Urinary bladder (tissue), 4 donors: ENCODE results near the gene CHTF18. TPM values are rescaled to one million over a fixed set of nuclear protein-coding genes. Genes with fewer than 3 reads are reported as not detected.
"Not testable (repeated sequence)": the region's sequence is repeated elsewhere in the genome, so short reads cannot be mapped to it uniquely, and the experiment has no call there.

Experiments used
- DNase-seq: peaks from one replicate; pipeline ENCODE4 v3.0.0-alpha.2; 2015; ENCODE audit errors: extremely low spot score
- H3K27ac ChIP-seq: one replicate; pipeline ENCODE4 v1.5.1; 2013; ENCODE audit warnings: low read depth, mild to moderate bottlenecking, moderate library complexity
- H3K36me3 ChIP-seq: one replicate; pipeline ENCODE4 v1.6.1; 2013; ENCODE audit warnings: mild to moderate bottlenecking, moderate library complexity; ENCODE audit not compliant: insufficient read depth
- H3K4me1 ChIP-seq: one replicate; pipeline ENCODE4 v1.6.1; 2013; ENCODE audit warnings: mild to moderate bottlenecking, moderate library complexity; ENCODE audit not compliant: insufficient read depth
- H3K4me3 ChIP-seq: one replicate; pipeline ENCODE4 v1.5.1; 2013; ENCODE audit warnings: low read depth, low read length
- WGBS: extraction: QIAGEN DNeasy Blood & Tissue Kit; methylation state at CpG from one replicate; pipeline ENCODE4 v1.1.7; 2013; 5-methylcytosine and 5-hydroxymethylcytosine counted together
- polyA plus RNA-seq: library from polyadenylated mRNA; stranded (reverse); fragments of 200-250 nt; gene quantifications from one replicate; pipeline ENCODE4 v1.2.3, GENCODE V29; 2013
- total RNA-seq: library from RNA; depleted of rRNA; stranded (reverse); fragments of >200 nt; gene quantifications from one replicate; pipeline ENCODE4 v1.2.3, GENCODE V29; 2014
- donor health status: healthy with polysubstance abuse.
- donor health status: healthy.

Gene CHTF18
- total and polyA plus RNA-seq, 2 donors, result 8.6 to 16.7 TPM

DNA sequence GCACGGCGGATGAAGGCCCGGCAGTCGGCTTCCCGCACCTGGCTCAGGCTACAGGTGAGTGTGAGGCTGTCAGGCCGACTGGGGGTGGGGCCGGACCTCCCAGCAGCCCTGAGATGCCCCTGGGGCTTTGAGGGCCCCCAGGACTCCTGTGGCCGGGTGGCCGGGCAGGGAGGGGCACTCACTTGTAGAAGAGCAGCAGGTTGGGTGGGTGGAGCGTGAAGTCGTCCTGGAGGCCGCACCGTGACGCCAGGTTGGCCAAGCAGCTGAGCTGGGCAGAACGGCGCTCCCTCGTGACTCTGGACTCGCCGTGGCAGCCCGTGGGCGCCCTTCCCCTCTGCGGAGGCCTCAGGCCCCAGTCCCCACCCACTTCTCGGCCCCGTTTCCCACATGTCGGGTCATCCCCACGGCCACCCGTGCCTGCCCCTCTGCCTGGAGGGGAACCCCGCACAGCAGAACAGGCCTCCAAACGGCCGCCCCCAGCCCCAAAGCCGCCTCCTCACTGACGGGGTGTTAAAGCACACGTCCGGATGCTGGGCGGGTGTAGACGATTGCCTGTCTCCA is 13.1 kb upstream of the CHTF18 start:
- Histone ChIP-seq H3K27ac (no peak overlapping the region), H3K4me3 (no peak overlapping the region), H3K36me3 (no peaks in the 10 kb centered on the region), H3K4me1 (no peaks in the 10 kb centered on the region)
- WGBS, result 71% methylated on average over 36 of the region's 36 CpGs
- DNase-seq, result no peak

DNA sequence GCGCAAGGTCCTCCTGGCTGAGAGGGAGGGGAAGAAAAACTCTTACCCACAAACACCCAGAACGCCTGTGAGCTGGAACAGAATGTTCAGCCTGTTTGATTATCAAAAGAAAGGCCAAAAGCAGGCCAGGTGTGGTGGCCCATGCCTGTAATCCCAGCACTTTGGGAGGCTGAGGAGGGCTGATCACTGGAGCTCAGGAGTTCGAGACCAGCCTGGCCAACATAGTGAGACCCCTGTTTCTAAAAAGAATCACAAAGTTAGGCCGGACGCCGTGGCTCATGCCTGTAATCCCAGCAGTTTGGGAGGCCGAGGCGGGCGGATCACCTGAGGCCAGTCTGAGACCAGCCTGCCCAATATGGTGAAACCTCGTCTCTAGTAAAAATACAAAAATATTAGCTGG is 12.1 kb upstream of the CHTF18 start:
- DNase-seq, H3K36me3 ChIP-seq, H3K27ac ChIP-seq, H3K4me3 ChIP-seq, H3K4me1 ChIP-seq: not testable (repeated sequence)
- 88% methylated on average over 10 of the region's 10 CpGs for WGBS

DNA sequence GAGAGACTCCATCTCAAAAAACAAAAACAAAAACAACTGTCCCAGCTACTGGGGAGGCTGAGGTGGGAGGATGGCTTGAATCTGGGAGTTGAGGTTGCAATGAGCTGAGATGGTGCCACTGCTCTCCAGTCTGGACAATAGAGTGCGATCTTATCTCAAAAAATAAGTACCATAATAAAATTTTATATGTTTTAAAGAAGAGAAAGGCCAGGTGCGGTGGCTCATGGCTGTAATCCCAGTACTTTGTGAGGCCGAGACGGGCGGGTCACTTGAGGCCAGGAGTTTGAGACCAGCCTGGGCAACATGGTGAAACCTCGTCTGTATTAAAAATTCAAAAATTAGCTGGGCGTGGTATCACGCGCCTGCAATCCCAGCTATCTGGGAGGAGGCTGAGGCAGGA is 11.6 kb upstream of the CHTF18 start:
- H3K4me3 ChIP-seq, result no peak overlapping the region
- no peaks in the 10 kb centered on the region for H3K36me3 ChIP-seq
- no peak for DNase-seq
- H3K27ac ChIP-seq, result no peak overlapping the region
- WGBS, result 80% methylated on average over 9 of the region's 9 CpGs
- no peaks in the 10 kb centered on the region for H3K4me1 ChIP-seq

DNA sequence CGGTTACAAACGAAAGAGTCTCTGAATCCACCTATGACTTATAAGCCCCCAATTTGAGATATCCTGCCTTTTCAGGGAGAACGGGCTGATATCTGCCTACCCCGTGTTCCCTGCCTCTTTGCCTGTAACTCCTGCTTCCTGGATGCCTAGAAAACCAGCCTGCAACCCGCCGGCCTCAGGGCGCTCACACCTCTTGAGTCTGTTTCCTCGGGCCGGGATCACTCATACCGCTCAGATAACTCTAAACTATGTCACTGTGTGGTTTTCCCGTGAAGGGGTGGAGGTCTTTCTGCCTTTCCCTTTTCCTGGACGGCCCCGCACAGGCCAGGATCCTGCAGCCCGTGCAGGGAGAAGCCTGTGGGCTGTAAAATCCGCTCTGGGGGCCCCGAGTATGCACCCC is 10.6 kb upstream of the CHTF18 start:
- Histone ChIP-seq H3K4me3 (no peak overlapping the region), H3K27ac (no peak overlapping the region), H3K4me1 (no peaks in the 10 kb centered on the region), H3K36me3 (no peaks in the 10 kb centered on the region)
- DNase-seq, result no peak
- WGBS, result 26% methylated on average over 16 of the region's 16 CpGs

DNA sequence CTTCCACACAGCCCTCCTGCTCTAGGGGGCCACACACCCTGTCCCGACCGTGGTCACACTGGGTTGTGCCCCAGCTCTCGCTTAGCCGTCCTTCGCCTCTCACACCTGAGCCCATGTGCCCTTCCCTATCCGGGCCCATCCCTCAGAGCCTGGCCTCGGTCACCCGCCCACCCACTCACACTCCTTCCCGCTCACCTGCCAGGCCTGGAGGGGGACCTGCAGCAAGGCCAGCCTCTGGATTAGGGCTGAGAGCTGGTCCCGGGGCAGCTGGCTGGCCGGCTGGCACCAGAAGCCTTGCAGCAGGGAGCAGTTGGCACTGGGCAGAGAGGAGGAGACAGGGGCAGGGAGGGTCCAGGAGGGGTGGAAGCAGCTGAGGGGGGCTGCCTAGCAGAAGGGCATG is 10.0 kb upstream of the CHTF18 start:
- 76% methylated on average over 11 of the region's 11 CpGs for WGBS
- Histone ChIP-seq H3K36me3 (no peaks in the 10 kb centered on the region), H3K4me3 (no peak overlapping the region), H3K27ac (no peak overlapping the region), H3K4me1 (no peaks in the 10 kb centered on the region)
- DNase-seq, result no peak

DNA sequence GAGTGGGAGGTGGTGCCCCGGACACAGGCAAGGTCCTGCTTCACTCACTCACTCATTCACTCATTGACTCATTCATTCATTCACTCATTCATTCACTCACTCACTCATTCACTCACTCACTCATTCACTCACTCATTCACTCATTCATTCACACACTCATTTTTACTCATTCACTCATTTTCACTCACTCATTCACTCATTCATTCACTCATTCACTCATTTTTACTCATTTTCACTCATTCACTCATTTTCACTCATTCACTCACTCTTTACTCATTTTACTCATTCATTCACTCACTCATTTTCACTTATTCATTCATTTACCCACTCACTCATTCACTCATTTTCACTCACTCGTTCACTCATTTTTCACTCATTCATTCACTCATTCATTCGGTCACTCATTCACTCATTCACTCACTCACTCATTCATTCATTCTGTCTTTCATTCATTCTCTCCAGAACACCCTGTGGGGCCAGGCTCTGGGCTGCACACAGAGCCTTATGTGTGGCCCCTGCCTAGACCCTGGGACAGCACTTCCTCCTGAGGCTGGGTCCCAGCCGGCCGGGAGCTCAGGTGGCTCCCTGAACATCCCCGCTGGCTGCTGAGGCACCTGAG is 9.4 kb upstream of the CHTF18 start:
- 85% methylated on average over 6 of the region's 6 CpGs for WGBS

DNA sequence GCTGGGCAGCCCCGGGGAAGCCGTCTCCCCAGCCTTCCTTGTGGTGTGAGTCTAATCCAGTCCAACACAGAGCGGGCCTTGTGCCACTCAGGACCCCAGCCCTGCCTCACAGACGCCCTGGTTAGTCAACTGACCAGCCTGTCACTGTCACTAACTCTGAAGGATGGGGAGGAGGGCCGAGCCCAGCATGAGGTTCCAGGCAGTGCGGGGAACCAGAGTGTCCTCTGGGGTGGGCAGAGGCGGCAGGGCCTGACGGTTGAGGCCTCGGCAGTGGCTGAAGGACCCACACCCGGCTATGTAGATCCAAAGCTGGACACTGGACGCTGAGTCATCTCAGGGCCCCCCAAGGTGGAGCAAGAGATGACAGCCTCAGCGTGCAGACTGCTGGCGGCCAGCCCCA is 8.9 kb upstream of the CHTF18 start:
- 70% methylated on average over 13 of the region's 13 CpGs for WGBS
- Histone ChIP-seq H3K4me1 (no peaks in the 10 kb centered on the region), H3K27ac (no peak overlapping the region), H3K36me3 (no peaks in the 10 kb centered on the region), H3K4me3 (no peak overlapping the region)
- no peak for DNase-seq

More for the DNA sequence above, 9.4 kb upstream of the CHTF18 start:
- Histone ChIP-seq H3K36me3 (no peaks in the 10 kb centered on the region), H3K27ac (no peak overlapping the region), H3K4me3 (no peak overlapping the region), H3K4me1 (no peaks in the 10 kb centered on the region)
- no peak for DNase-seq

DNA sequence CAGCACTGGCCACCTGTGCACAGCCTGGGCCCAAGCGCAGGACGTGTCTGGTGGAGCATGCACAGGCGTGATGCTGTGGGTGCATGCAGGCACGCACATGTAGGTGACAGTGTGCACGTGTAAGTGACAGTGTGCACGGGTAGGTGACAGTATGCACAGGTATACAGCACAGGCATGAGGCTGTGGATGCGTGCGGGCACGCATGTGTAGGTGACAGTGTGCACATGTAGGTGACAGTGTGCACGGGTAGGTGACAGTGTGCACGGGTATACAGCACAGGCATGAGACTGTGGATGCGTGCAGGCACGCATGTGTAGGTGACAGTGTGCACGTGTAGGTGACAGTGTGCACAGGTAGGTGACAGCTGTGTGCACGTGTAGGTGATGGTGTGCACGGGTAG is 8.1 kb upstream of the CHTF18 start:
- no peaks in the 10 kb centered on the region for H3K36me3 ChIP-seq
- H3K4me1 ChIP-seq, result no peaks in the 10 kb centered on the region
- H3K27ac ChIP-seq, result no peak overlapping the region
- H3K4me3 ChIP-seq, result no peak overlapping the region
- WGBS, result 89% methylated on average over 16 of the region's 16 CpGs
- DNase-seq, result no peak

DNA sequence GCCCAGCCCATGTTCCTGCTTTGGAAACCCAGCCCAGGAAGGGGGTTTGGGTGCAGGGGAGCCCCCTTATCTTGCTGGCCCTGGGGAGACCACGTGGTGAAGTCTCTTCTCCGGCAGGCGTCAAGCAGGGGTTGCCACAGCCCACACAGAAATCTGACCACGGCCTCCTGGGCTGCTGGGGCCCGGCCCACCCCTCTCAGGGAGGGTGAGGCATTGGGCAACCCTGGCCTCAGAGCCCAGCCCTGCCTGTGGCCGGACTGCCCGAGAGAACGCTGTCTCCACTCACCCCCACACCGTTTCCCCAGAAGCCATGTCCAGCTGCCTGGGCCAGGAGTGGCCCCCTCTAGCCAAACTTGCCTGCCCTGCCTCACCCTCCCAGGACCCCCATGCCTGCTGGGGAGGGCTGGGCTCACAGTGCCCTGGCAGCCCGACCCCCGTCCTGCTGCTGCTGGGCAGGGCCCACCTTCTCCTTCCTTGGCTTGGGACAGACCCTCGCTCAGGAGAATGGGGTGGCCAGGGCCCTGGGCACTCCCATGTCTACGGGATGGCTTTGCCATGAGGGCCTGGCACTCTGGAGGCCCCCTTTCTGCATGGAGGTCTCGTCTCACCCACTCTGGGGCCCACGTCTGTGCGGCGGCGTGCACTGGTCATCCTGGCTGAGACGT is 6.9 kb upstream of the CHTF18 start:
- Histone ChIP-seq H3K4me1 (no peaks in the 10 kb centered on the region), H3K36me3 (no peaks in the 10 kb centered on the region), H3K27ac (no peak overlapping the region), H3K4me3 (no peak overlapping the region)
- DNase-seq, result no peak
- 69% methylated on average over 19 of the region's 19 CpGs for WGBS

DNA sequence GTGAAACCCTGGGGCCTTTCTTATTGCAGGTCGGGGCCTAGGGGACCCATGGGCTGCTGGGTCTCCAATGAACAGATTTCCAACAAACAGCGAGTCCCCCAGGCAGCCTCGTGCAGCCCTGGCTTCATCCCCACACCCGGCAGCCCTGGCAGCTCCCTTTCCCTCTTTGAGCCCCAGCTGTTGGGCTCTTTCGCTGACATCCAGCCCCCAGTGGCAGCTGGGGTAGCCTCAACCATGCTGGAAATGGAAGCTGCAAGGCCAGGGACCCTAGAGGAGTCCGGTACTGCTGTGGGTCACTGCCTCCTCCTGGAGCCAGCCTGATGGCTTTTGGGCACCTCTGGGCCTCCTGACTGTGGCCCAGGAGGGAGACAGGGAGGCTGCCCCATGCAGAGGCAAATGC is 6.2 kb upstream of the CHTF18 start:
- Histone ChIP-seq H3K4me3 (no peak overlapping the region), H3K27ac (no peak overlapping the region), H3K36me3 (no peaks in the 10 kb centered on the region), H3K4me1 (no peaks in the 10 kb centered on the region)
- WGBS, result 50% methylated on average over 6 of the region's 6 CpGs
- no peak for DNase-seq

DNA sequence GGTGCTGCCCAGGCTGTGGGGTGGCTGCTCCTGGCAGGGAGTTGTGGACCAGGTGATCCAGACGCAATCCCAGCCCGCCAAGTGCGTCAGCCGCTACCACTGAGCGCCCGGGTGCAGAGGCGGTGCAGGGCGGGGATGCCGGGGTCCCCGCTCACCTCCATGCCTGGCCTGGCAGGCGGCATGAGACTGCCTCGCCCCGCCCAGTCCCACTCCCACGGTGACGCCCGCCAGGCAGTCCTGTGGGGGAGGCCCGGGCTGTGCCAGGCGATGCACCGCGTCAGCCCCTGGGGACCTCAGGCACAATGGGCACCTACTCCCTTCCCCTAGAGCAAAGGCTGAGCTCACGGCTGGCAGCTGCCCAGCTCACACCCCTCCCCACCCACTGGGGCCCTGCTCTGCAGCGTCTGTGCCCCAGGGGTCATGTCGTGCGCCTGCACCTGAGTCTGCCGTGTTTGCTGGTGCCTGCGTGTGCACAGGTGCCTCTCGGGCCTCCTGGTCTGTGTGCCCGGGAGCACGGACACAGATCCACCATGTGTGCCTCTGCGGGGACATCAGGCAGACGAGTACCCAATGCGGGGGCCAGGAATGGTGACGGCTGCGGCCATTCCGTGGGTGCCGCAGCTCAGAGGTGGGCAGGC is 5.5 kb upstream of the CHTF18 start:
- Histone ChIP-seq H3K36me3 (no peaks in the 10 kb centered on the region), H3K4me3 (no peak overlapping the region), H3K4me1 (no peaks in the 10 kb centered on the region), H3K27ac (no peak overlapping the region)
- DNase-seq, result no peak
- 72% methylated on average over 36 of the region's 36 CpGs for WGBS

DNA sequence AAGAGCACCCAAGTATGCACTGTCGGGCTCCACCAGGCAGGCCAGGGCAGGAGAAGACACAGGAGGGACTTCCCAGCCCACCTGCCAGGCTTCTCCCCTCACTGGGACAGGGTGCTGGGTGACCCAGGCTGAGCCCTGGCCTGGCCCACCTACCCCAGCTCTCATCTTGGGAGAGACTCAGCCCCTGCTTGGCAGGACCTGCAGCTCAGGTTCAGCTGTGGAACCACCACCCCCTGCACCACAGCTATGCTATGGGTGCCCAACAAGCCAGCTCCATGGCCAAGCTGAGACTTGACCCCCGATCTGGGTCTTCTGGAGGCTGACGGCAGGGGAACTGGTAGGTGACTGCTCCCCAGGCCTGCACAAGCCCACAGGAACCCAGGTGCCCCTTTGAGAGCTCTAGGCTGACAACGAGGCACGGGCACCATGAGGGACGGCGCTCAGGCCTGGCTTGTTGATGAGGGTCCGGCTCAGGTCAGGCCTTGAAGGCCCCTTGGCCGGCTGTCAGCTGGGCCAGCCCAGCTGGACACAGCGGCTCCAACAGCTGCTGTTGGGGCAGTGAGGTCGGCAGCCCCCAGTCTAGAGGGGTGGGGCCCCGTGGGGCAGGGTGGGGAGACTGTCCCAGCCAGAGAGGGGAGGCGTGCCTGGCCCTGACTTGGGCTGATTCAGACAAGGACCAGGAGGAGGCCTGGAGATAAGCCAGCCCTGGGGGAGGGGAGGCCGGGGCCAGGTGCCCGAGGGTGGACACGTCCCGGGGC is 4.8 kb upstream of the CHTF18 start:
- Histone ChIP-seq H3K36me3 (no peaks in the 10 kb centered on the region), H3K4me3 (no peak overlapping the region), H3K27ac (no peak overlapping the region), H3K4me1 (no peaks in the 10 kb centered on the region)
- WGBS, result 37% methylated on average over 17 of the region's 17 CpGs
- no peak for DNase-seq

DNA sequence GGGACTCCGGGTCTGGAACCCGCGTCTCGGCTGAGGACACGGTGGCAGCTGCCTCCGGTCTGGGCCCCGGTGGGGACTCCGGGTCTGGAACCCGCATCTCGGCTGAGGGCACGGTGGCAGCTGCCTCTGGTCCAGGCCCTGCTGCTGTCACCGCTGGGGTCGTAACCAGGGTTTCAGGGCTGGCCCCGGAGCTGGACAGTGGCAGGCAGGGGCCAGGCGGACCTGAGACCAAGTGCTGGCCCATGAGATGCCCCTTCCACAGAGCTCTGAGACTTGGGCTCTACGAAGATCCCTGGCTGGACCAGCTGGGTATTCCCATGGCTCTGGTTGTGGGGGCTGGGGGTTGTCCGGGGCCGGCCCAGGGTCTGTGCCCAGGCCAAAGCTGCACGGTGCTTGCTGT is 4.0 kb upstream of the CHTF18 start:
- no peak overlapping the region for H3K27ac ChIP-seq

More for the DNA sequence above, 4.0 kb upstream of the CHTF18 start:
- 91% methylated on average over 19 of the region's 19 CpGs for WGBS
- DNase-seq, result no peak
- no peak overlapping the region for H3K4me3 ChIP-seq
- H3K36me3 ChIP-seq, result no peaks in the 10 kb centered on the region
- H3K4me1 ChIP-seq, result no peaks in the 10 kb centered on the region
